CD8-positive, alpha-beta memory T cell (primary cell): ENCODE data around the gene JKAMP. TPM values are rescaled to one million over a fixed set of nuclear protein-coding genes. Genes with fewer than 3 reads are reported as not detected.

Experiments used
- CTCF ChIA-PET: fragments of 350-600 bp; sonication (Branson Sonifier 250); formaldehyde crosslinking; loops from one replicate; lab custom pipeline; 2021; ENCODE audit warnings: antibody characterized with exemption; lab: Charles Lee
- POLR2A ChIA-PET: fragments of 350-600 bp; sonication (Branson Sonifier 250); formaldehyde crosslinking; loops from one replicate; lab custom pipeline; 2021; ENCODE audit warnings: antibody characterized with exemption; lab: Charles Lee
- DNase-seq, 5 donors: peaks; one replicate each; pipeline versions ENCODE4 v3.0.0 to v3.0.0-alpha.2; 2020 to 2022; ENCODE audit warnings: mixed read lengths in 1 of 5
- H3K27ac ChIP-seq: one replicate; pipeline ENCODE4 v1.7.0; 2013; ENCODE audit warnings: low read depth, mild to moderate bottlenecking, low read length, moderate library complexity
- H3K27me3 ChIP-seq: 2 replicates; pipeline ENCODE4 v1.7.0; 2013; ENCODE audit warnings: low read length, mild to moderate bottlenecking; ENCODE audit not compliant: insufficient read depth, poor library complexity, severe bottlenecking
- H3K36me3 ChIP-seq: 2 replicates; pipeline ENCODE4 v1.7.0; 2013; ENCODE audit warnings: mild to moderate bottlenecking, low read length, moderate library complexity; ENCODE audit not compliant: insufficient read depth
- H3K4me1 ChIP-seq: 2 replicates; pipeline ENCODE4 v1.7.0; 2013; ENCODE audit warnings: mild to moderate bottlenecking, low read length, moderate library complexity; ENCODE audit not compliant: insufficient read depth
- H3K4me3 ChIP-seq: 2 replicates; pipeline ENCODE4 v1.7.0; 2013; ENCODE audit warnings: mild to moderate bottlenecking, low read length
- H3K9me3 ChIP-seq: 2 replicates; pipeline ENCODE4 v1.7.0; 2013; ENCODE audit warnings: mild to moderate bottlenecking, low read length
- H3K27ac Mint-ChIP-seq, 8 donors: one replicate each; pipeline ENCODE4 v1.8.0; 2020 to 2021; ENCODE audit warnings: mixed read lengths in 8 of 8, mild to moderate bottlenecking in 6 of 8, inconsistent platforms in 3 of 8, moderate library complexity in 3 of 8
- H3K27me3 Mint-ChIP-seq, 2 donors: one replicate each; pipeline ENCODE4 v1.8.0; 2020 to 2021; ENCODE audit warnings: mixed read lengths in 2 of 2, mild to moderate bottlenecking in 1 of 2, moderate library complexity in 1 of 2
- H3K36me3 Mint-ChIP-seq, 3 donors: one replicate each; pipeline ENCODE4 v1.8.0; 2020 to 2021; ENCODE audit warnings: mixed read lengths in 3 of 3, inconsistent platforms in 1 of 3, mild to moderate bottlenecking in 1 of 3
- H3K4me1 Mint-ChIP-seq, 3 donors: one replicate each; pipeline ENCODE4 v1.8.0; 2020 to 2021; ENCODE audit warnings: mixed read lengths in 3 of 3, inconsistent platforms in 1 of 3, mild to moderate bottlenecking in 1 of 3
- H3K4me3 Mint-ChIP-seq, 7 donors: one replicate each; pipeline ENCODE4 v1.8.0; 2020 to 2021; ENCODE audit warnings: mixed read lengths in 7 of 7, mild to moderate bottlenecking in 6 of 7, moderate library complexity in 4 of 7, inconsistent platforms in 2 of 7
- H3K9me3 Mint-ChIP-seq, 5 donors: one replicate each; pipeline ENCODE4 v1.8.0; 2020 to 2022; ENCODE audit warnings: mixed read lengths in 5 of 5, mild to moderate bottlenecking in 3 of 5, moderate library complexity in 2 of 5, inconsistent platforms in 1 of 5
- polyA plus RNA-seq: library from polyadenylated mRNA; unstranded; fragments of 300-500 nt; fragmentation: Illumina TruSeq; gene quantifications from one replicate; pipeline ENCODE4 v1.2.3, GENCODE V29; 2021
- total RNA-seq, 2 experiments: library from RNA; stranded (reverse); gene quantifications; one replicate each; pipeline ENCODE4 v1.2.3, GENCODE V29; 2021

Gene JKAMP
- total and polyA plus RNA-seq, 3 experiments from 2014 or later, result 22.3 to 57.0 (median 30.4) TPM

- POLR2A ChIA-PET, result no interaction called here
- Mint-ChIP-seq H3K36me3 (peaks cover 7 to 22% (median 10%) of the 10 kb centered on the region in 3 donors), H3K27me3 (peaks cover 1% of the 10 kb centered on the region in 2 donors), H3K9me3 (no peaks in the 10 kb centered on the region), H3K4me3 (no peak overlapping the region), H3K27ac (no peak overlapping the region), H3K4me1 (no peaks in the 10 kb centered on the region)
- DNase-seq, result no peak
- no peaks in the 10 kb centered on the region for H3K27me3 ChIP-seq
- CTCF ChIA-PET, result interaction anchor here (1.2 kb wide), 1 partner anchor 9 kb away, joined by 3 read pairs; no protein-coding TSS in a partner anchor
- H3K9me3 ChIP-seq, result no peaks in the 10 kb centered on the region
- H3K36me3 ChIP-seq, result no peaks in the 10 kb centered on the region
- no peak overlapping the region for H3K4me3 ChIP-seq
- H3K4me1 ChIP-seq, result no peaks in the 10 kb centered on the region
- H3K27ac ChIP-seq, result no peak overlapping the region
Measured at GRCh38 chr14:59451849-59452248, 32.5 kb upstream of the JKAMP start.

GRCh38 chr14:59454139-59454538, 30.2 kb upstream of the JKAMP start:
- Mint-ChIP-seq H3K27ac (no peak overlapping the region), H3K4me1 (no peaks in the 10 kb centered on the region), H3K27me3 (peaks cover 1 to 7% of the 10 kb centered on the region in 2 donors), H3K4me3 (no peak overlapping the region), H3K9me3 (peaks cover 0 to 1% (median 0%) of the 10 kb centered on the region in 5 donors), H3K36me3 (peaks cover 12 to 33% (median 17%) of the 10 kb centered on the region in 3 donors)
- Histone ChIP-seq H3K4me1 (no peaks in the 10 kb centered on the region), H3K36me3 (no peaks in the 10 kb centered on the region), H3K9me3 (no peaks in the 10 kb centered on the region), H3K4me3 (no peak overlapping the region), H3K27me3 (no peaks in the 10 kb centered on the region), H3K27ac (no peak overlapping the region)
- CTCF ChIA-PET, result interaction anchor here (1.5 kb wide), 1 partner anchor 123 kb away, joined by 4 read pairs; the partner anchor contains the start of gene CCDC175
- DNase-seq, result no peak
- POLR2A ChIA-PET, result no interaction called here

- peaks cover 1 to 8% of the 10 kb centered on the region in 2 donors for H3K27me3 Mint-ChIP-seq
- H3K9me3 ChIP-seq, result no peaks in the 10 kb centered on the region
- H3K36me3 Mint-ChIP-seq, result peaks cover 12 to 33% (median 17%) of the 10 kb centered on the region in 3 donors
Measured at GRCh38 chr14:59455411-59455810, 28.9 kb upstream of the JKAMP start.

GRCh38 chr14:59458486-59458885, 25.8 kb upstream of the JKAMP start:
- H3K27me3 Mint-ChIP-seq, result peaks cover 1 to 13% of the 10 kb centered on the region in 2 donors
- Histone ChIP-seq H3K27me3 (no peaks in the 10 kb centered on the region), H3K4me1 (peaks cover 2% of the 10 kb centered on the region), H3K36me3 (no peaks in the 10 kb centered on the region), H3K4me3 (no peak overlapping the region), H3K27ac (no peak overlapping the region), H3K9me3 (no peaks in the 10 kb centered on the region)
- peaks cover 12 to 27% (median 17%) of the 10 kb centered on the region in 3 donors for H3K36me3 Mint-ChIP-seq
- CTCF ChIA-PET, result interaction anchor here (2.0 kb wide), 1 partner anchor 14 kb away, joined by 6 read pairs; no protein-coding TSS in a partner anchor
- no peak overlapping the region for H3K27ac Mint-ChIP-seq
- no peak overlapping the region for H3K4me3 Mint-ChIP-seq
- POLR2A ChIA-PET, result interaction anchor here (0.6 kb wide), 1 partner anchor 90 kb away, joined by 3 read pairs; no protein-coding TSS in a partner anchor
- DNase-seq, result no peak
- peaks cover 2 to 3% (median 3%) of the 10 kb centered on the region in 3 donors for H3K4me1 Mint-ChIP-seq
- H3K9me3 Mint-ChIP-seq, result peaks cover 0 to 1% (median 0%) of the 10 kb centered on the region in 5 donors

More at GRCh38 chr14:59455411-59455810, 28.9 kb upstream of the JKAMP start:
- peaks cover 0 to 1% (median 0%) of the 10 kb centered on the region in 5 donors for H3K9me3 Mint-ChIP-seq
- ChIA-PET CTCF (interaction anchor here (1.5 kb wide), 1 partner anchor 121 kb away, joined by 4 read pairs; the partner anchor contains the start of gene CCDC175), POLR2A (no interaction called here)
- Histone ChIP-seq H3K4me3 (no peak overlapping the region), H3K27me3 (no peaks in the 10 kb centered on the region), H3K36me3 (no peaks in the 10 kb centered on the region), H3K4me1 (no peaks in the 10 kb centered on the region), H3K27ac (no peak overlapping the region)
- no peak for DNase-seq
- no peaks in the 10 kb centered on the region for H3K4me1 Mint-ChIP-seq
- no peak overlapping the region for H3K27ac Mint-ChIP-seq
- no peak overlapping the region for H3K4me3 Mint-ChIP-seq

GRCh38 chr14:59460378-59460777, 23.9 kb upstream of the JKAMP start:
- peaks cover 0 to 1% (median 0%) of the 10 kb centered on the region in 5 donors for H3K9me3 Mint-ChIP-seq
- H3K4me3 ChIP-seq, result no peak overlapping the region
- H3K27ac ChIP-seq, result no peak overlapping the region
- H3K27me3 Mint-ChIP-seq, result peaks cover 1 to 13% of the 10 kb centered on the region in 2 donors
- peaks cover 12 to 22% (median 17%) of the 10 kb centered on the region in 3 donors for H3K36me3 Mint-ChIP-seq
- H3K4me1 Mint-ChIP-seq, result peaks cover 4 to 13% (median 7%) of the 10 kb centered on the region in 3 donors
- CTCF ChIA-PET, result interaction anchor here (1.4 kb wide), 1 partner anchor 9 kb away, joined by 3 read pairs; no protein-coding TSS in a partner anchor
- H3K9me3 ChIP-seq, result no peaks in the 10 kb centered on the region
- H3K4me3 Mint-ChIP-seq, result peak overlapping the region in 1 of 7 donors; percentile 25
- DNase-seq, result no peak
- no peak overlapping the region for H3K27ac Mint-ChIP-seq
- POLR2A ChIA-PET, result no interaction called here
- no peaks in the 10 kb centered on the region for H3K27me3 ChIP-seq
- H3K4me1 ChIP-seq, result peaks cover 9% of the 10 kb centered on the region
- H3K36me3 ChIP-seq, result no peaks in the 10 kb centered on the region

GRCh38 chr14:59461891-59462290, 22.4 kb upstream of the JKAMP start:
- H3K4me1 ChIP-seq, result peaks cover 9% of the 10 kb centered on the region
- Mint-ChIP-seq H3K9me3 (peaks cover 0 to 1% (median 0%) of the 10 kb centered on the region in 5 donors), H3K4me3 (no peak overlapping the region), H3K27ac (no peak overlapping the region), H3K4me1 (peaks cover 6 to 21% (median 12%) of the 10 kb centered on the region in 3 donors), H3K36me3 (peaks cover 6 to 11% (median 9%) of the 10 kb centered on the region in 3 donors), H3K27me3 (peaks cover 0 to 12% of the 10 kb centered on the region in 2 donors)
- H3K27ac ChIP-seq, result no peak overlapping the region
- no peaks in the 10 kb centered on the region for H3K36me3 ChIP-seq
- POLR2A ChIA-PET, result no interaction called here
- H3K27me3 ChIP-seq, result no peaks in the 10 kb centered on the region
- no peak overlapping the region for H3K4me3 ChIP-seq
- DNase-seq, result no peak
- CTCF ChIA-PET, result no interaction called here
- H3K9me3 ChIP-seq, result no peaks in the 10 kb centered on the region

GRCh38 chr14:59463787-59464485, 20.4 kb upstream of the JKAMP start:
- H3K4me1 Mint-ChIP-seq, result peaks cover 6 to 21% (median 12%) of the 10 kb centered on the region in 3 donors
- Histone ChIP-seq H3K27ac (peak overlapping the region; percentile 25), H3K36me3 (no peaks in the 10 kb centered on the region), H3K4me3 (peak overlapping the region; percentile 55), H3K4me1 (peaks cover 9% of the 10 kb centered on the region), H3K9me3 (no peaks in the 10 kb centered on the region), H3K27me3 (no peaks in the 10 kb centered on the region)
- H3K9me3 Mint-ChIP-seq, result no peaks in the 10 kb centered on the region
- DNase-seq, result peak in 2 of 5 donors; percentile 15 to 49
- POLR2A ChIA-PET, result interaction anchor here (3.6 kb wide), 1 partner anchor 20 kb away, joined by 24 read pairs; the partner anchor contains the start of genes JKAMP and L3HYPDH
- CTCF ChIA-PET, result interaction anchor here (1.3 to 3.3 kb wide), 3 partner anchors 19 to 275 kb away, joined by 3 to 15 read pairs (median 4); partner anchors contain the start of genes DAAM1, JKAMP and L3HYPDH
- H3K4me3 Mint-ChIP-seq, result peak overlapping the region; percentile 88 to 95 (median 88)
- peaks cover 0 to 2% (median 1%) of the 10 kb centered on the region in 3 donors for H3K36me3 Mint-ChIP-seq
- peak overlapping the region; percentile 62 to 92 (median 82) for H3K27ac Mint-ChIP-seq
- peaks cover 0 to 7% of the 10 kb centered on the region in 2 donors for H3K27me3 Mint-ChIP-seq
